Measurements from ENCODE around the gene OSBPL1A. TPM values are rescaled to one million over a fixed set of nuclear protein-coding genes. Genes with fewer than 3 reads are reported as not detected.

Gene OSBPL1A
- total RNA-seq, 1 experiment from 2014 or later: 21.5 TPM

DNA sequence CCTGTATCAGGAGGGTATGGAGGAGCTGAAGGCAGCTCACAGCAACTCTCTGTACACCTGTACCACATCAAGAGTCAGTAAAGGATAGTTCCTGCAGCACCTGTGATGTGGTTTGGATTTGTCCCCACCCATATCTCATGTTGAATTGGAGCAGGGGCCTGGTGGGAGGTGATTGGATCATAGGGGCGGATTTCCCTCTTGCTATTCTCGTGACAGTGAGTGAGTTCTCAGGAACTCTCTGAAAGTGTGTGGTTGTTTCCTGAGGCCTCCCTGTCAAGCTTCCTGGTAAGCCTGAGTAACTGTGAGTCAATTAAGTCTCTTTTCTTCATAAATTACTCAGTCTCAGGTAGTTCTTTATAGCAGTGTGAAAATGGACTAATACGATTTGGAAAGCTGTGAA lies 28.9 kb downstream of the OSBPL1A start:
- no peaks in the 10 kb centered on the region for H3K9me3 Mint-ChIP-seq (ENCODE audit: unreplicated experiment)
- H3K4me3 Mint-ChIP-seq (ENCODE audit: unreplicated experiment): no peak overlapping the region
- H3K27ac Mint-ChIP-seq (ENCODE audit: low read depth, unreplicated experiment): no peak overlapping the region
- H3K27me3 Mint-ChIP-seq (ENCODE audit: insufficient read depth, unreplicated experiment): no peaks in the 10 kb centered on the region
- TF ChIP-seq, protein P1, sequence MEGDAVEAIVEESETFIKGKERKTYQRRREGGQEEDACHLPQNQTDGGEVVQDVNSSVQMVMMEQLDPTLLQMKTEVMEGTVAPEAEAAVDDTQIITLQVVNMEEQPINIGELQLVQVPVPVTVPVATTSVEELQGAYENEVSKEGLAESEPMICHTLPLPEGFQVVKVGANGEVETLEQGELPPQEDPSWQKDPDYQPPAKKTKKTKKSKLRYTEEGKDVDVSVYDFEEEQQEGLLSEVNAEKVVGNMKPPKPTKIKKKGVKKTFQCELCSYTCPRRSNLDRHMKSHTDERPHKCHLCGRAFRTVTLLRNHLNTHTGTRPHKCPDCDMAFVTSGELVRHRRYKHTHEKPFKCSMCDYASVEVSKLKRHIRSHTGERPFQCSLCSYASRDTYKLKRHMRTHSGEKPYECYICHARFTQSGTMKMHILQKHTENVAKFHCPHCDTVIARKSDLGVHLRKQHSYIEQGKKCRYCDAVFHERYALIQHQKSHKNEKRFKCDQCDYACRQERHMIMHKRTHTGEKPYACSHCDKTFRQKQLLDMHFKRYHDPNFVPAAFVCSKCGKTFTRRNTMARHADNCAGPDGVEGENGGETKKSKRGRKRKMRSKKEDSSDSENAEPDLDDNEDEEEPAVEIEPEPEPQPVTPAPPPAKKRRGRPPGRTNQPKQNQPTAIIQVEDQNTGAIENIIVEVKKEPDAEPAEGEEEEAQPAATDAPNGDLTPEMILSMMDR (IDR thresholded peaks at IDR 0.05; ENCODE audit: unreplicated experiment): no peak
- peaks cover 6% of the 10 kb centered on the region for H3K4me1 Mint-ChIP-seq (ENCODE audit: insufficient read depth, unreplicated experiment)
- no peak for DNase-seq (ENCODE audit: unreplicated experiment)
- no TSS peak for BruUV-seq (replicated peaks)
- ChIA-PET CTCF (interaction anchor here (0.6 to 3.8 kb wide), 4 partner anchors 9 to 119 kb away, joined by 4 to 32 read pairs (median 16); no protein-coding TSS in a partner anchor), POLR2A (interaction anchor here (0.9 kb wide), 2 partner anchors 9 to 28 kb away, joined by 3 read pairs; no protein-coding TSS in a partner anchor)
- intact Hi-C loops (cut with micrococcal nuclease): no loop called here
- H3K36me3 Mint-ChIP-seq (ENCODE audit: insufficient read depth, unreplicated experiment): peaks cover 36% of the 10 kb centered on the region

DNA sequence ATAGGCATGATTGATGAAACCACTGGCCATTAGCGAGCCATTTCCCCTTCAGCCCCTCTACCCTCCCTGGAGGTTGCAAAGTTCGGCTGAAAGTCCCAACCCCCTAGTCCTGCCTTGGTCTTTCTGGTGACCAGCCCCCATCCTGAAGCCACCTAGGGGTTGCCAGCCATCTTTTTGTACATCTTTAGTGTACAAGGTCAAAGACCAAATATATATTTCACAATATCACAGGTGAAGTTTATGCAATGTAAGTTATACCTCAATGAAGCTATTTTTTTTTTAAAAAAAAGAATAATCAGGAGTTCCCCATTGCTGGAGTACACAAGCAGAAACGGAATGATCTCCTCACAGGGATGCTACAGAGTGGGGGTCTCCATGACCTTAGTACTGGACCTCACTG lies 31.3 kb downstream of the OSBPL1A start:
- BruUV-seq (replicated peaks): no TSS peak
- peaks cover 31% of the 10 kb centered on the region for H3K36me3 Mint-ChIP-seq (ENCODE audit: insufficient read depth, unreplicated experiment)
- DNase-seq (ENCODE audit: unreplicated experiment): no peak
- no peaks in the 10 kb centered on the region for H3K4me1 Mint-ChIP-seq (ENCODE audit: insufficient read depth, unreplicated experiment)
- no peak overlapping the region for H3K27ac Mint-ChIP-seq (ENCODE audit: low read depth, unreplicated experiment)
- TF ChIP-seq, protein P1 (IDR thresholded peaks at IDR 0.05; ENCODE audit: unreplicated experiment): no peak
- intact Hi-C loops (cut with micrococcal nuclease): no loop called here
- H3K9me3 Mint-ChIP-seq (ENCODE audit: unreplicated experiment): no peaks in the 10 kb centered on the region
- no peak overlapping the region for H3K4me3 Mint-ChIP-seq (ENCODE audit: unreplicated experiment)
- CTCF ChIA-PET: interaction anchor here (0.7 to 1.2 kb wide), 7 partner anchors 15 to 124 kb away, joined by 3 to 4 read pairs (median 3); no protein-coding TSS in a partner anchor
- H3K27me3 Mint-ChIP-seq (ENCODE audit: insufficient read depth, unreplicated experiment): no peaks in the 10 kb centered on the region
- POLR2A ChIA-PET: interaction anchor here (0.9 to 1.3 kb wide), 2 partner anchors 32 to 60 kb away, joined by 3 read pairs; partner anchors contain the start of genes IMPACT and OSBPL1A

DNA sequence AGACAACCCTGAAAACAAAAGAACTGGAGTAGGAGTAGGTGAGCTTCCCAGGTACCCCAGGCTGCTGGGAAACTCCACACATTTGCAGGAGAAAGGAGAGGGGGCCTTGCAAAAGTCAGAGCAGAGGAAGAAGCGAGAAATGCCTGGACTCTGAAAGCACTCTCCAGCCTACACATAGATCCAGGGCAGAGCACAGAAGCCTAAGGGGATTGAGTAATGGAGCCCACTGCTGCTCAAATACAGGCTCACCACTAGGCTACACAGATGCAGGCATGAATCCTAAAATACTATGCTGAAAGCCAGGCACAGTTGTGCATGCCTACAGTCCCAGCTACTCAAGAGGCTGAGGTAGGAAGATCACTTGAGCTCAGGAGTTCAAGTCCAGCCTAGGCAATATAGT lies 33.4 kb downstream of the OSBPL1A start:
- H3K4me3 Mint-ChIP-seq (ENCODE audit: unreplicated experiment): no peak overlapping the region
- no peaks in the 10 kb centered on the region for H3K9me3 Mint-ChIP-seq (ENCODE audit: unreplicated experiment)
- BruUV-seq (replicated peaks): no TSS peak
- intact Hi-C loops (cut with micrococcal nuclease): no loop called here
- H3K27me3 Mint-ChIP-seq (ENCODE audit: insufficient read depth, unreplicated experiment): no peaks in the 10 kb centered on the region
- TF ChIP-seq, protein P1 (IDR thresholded peaks at IDR 0.05; ENCODE audit: unreplicated experiment): no peak
- H3K4me1 Mint-ChIP-seq (ENCODE audit: insufficient read depth, unreplicated experiment): no peaks in the 10 kb centered on the region
- H3K27ac Mint-ChIP-seq (ENCODE audit: low read depth, unreplicated experiment): no peak overlapping the region
- ChIA-PET POLR2A (no interaction called here), CTCF (interaction anchor here (0.6 to 11.1 kb wide), 5 partner anchors 10 to 164 kb away, joined by 3 to 285 read pairs (median 4); no protein-coding TSS in a partner anchor)
- H3K36me3 Mint-ChIP-seq (ENCODE audit: insufficient read depth, unreplicated experiment): peaks cover 36% of the 10 kb centered on the region
- DNase-seq (ENCODE audit: unreplicated experiment): no peak

DNA sequence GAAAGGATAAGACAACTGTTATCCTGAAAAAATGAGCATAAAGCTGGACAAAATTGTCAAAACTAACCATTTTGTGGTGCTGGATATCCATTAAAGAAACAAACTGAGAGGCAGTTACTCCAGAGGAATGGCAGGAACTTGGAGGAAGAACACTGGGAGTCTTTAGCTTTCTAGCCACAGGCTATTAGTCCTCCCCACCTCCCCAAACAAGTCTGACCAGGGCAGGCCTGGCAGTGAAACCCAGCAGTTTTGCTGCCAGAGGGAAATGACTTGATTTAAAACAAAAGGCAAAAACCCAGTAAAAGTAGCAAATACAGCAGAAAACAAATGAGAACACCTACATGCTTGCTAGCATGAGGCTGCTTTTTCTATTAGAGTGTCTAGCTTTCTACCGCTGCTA lies 34.9 kb downstream of the OSBPL1A start:
- DNase-seq (ENCODE audit: unreplicated experiment): no peak
- TF ChIP-seq, protein P1 (IDR thresholded peaks at IDR 0.05; ENCODE audit: unreplicated experiment): no peak
- Mint-ChIP-seq H3K4me1 (ENCODE audit: insufficient read depth, unreplicated experiment) (no peaks in the 10 kb centered on the region), H3K27ac (ENCODE audit: low read depth, unreplicated experiment) (no peak overlapping the region), H3K9me3 (ENCODE audit: unreplicated experiment) (no peaks in the 10 kb centered on the region), H3K36me3 (ENCODE audit: insufficient read depth, unreplicated experiment) (peaks cover 36% of the 10 kb centered on the region), H3K4me3 (ENCODE audit: unreplicated experiment) (no peak overlapping the region), H3K27me3 (ENCODE audit: insufficient read depth, unreplicated experiment) (no peaks in the 10 kb centered on the region)
- intact Hi-C loops (cut with micrococcal nuclease): no loop called here
- no TSS peak for BruUV-seq (replicated peaks)
- CTCF ChIA-PET: interaction anchor here (0.6 to 11.1 kb wide), 10 partner anchors 9 to 376 kb away, joined by 3 to 285 read pairs (median 5); no protein-coding TSS in a partner anchor
- POLR2A ChIA-PET: interaction anchor here (0.6 kb wide), 1 partner anchor 30 kb away, joined by 5 read pairs; no protein-coding TSS in a partner anchor

Measured in MCF 10A (cell line).